GM19239 (cell line): ENCODE results near the gene PCDHA12.

ENCODE experiments used
- DNase-seq: peaks from one replicate; pipeline ENCODE4 v3.0.0; 2011; ENCODE audit warnings: low spot score; ENCODE audit not compliant: insufficient read length
- FAIRE-seq: peaks from 2 replicates; lab custom pipeline; 2011; peaks lifted over from hg19 to GRCh38; lab: Jason Lieb, UNC

The PCDHA12 gene

GRCh38 chr5:140926443-140927227 is 51.5 kb downstream of the PCDHA12 start:
- FAIRE-seq: no peak
- no peak for DNase-seq

GRCh38 chr5:140927228-140927573 is 52.1 kb downstream of the PCDHA12 start:
- no peak for DNase-seq
- FAIRE-seq: no peak
